ENCODE results near the gene SLC39A11.

The SLC39A11 gene

DNA sequence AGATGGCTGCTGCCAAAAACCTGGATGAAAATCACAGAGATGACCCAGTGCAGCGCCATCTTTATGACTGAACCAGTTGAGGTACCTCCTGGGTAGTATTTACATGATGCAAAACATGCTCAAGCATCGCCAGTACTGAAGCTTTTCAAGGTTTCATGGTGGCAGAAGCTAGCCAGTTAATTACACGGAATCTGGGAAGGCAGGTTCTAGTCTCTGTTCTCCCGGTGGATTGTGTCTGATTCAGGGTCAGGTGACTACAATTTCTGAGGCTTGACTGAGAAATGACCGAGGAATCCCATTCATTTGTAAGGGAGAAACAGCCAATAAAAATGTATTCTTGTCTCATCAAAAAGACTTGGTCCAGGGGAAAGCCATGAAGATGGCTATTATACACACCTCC, 209.1 kb downstream of the SLC39A11 start:
- DNase-seq (ENCODE audit: low read depth in 2 of 2, low spot score in 1 of 2) = no peak

DNA sequence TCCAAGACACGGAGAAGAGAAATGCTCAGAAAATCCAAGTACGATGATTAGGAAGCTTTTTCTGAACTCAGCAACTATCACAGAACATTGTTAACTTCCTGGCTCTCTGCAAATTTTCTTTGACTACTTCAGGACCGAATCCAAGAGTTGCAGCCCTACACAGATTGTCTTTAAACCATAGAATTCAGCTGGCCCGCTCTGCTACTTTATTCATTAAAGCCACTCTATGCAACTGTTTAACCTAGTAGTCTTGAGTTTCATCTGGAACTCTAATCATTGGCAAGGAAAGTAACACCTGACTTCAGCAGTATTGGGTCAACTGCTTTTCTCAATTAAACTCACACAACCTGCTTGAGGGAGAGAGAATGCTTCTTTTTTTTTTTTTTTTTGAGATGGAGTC, 210.1 kb downstream of the SLC39A11 start:
- no peak for DNase-seq (ENCODE audit: low read depth in 2 of 2, low spot score in 1 of 2)

DNA sequence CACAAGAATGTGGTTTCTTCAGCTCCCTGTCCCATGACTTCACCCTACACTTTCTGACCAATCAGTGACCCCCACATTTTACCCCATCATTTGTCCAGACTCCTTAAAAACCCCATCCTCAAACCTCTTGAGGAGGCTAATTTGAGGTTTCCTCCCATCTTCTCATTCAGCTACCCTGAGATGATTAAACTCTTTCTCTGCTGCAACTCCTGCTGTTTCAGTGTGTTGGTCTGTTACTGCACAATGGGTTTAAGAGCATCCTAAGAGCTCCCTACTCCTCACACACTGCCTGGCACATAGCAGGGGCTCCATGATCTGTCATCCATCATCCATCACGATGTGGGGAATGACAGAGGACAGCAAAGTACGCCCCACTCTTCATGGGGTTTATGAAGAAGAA, 212.6 kb downstream of the SLC39A11 start:
- DNase-seq (ENCODE audit: low read depth in 2 of 2, low spot score in 1 of 2) = no peak

DNA sequence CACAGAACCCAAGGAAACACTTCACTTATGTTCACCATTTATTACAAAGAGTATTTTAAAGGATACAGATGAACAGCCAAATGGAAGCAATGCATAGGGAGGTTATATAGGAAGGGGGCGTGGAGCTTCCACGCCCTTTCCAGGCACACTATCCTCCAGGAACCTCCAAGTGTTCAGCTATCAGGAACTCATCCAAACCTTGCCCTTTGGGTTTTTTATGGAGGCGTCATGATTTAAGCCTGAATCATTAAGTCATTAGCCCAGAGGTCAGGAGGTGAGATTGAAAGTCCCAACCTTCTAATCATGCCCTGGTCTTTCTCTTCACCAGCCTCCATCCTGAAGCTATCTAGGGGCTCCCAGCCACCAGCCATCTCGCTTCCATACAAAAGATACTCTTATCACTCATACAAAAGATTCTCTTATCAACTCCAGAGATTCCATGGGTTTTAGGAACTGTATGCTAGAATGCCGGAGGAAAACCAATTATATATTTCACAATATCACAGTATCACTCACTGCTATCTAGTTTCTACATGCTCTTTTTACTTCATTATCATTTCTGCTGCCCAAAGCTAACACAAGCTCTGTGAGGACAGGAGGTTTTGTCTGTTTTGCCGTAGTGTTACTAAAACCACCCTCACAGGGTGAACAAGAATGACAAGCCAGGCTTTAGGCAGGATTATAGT, 213.4 kb downstream of the SLC39A11 start:
- no peak for DNase-seq (ENCODE audit: low read depth in 2 of 2, low spot score in 1 of 2)

DNA sequence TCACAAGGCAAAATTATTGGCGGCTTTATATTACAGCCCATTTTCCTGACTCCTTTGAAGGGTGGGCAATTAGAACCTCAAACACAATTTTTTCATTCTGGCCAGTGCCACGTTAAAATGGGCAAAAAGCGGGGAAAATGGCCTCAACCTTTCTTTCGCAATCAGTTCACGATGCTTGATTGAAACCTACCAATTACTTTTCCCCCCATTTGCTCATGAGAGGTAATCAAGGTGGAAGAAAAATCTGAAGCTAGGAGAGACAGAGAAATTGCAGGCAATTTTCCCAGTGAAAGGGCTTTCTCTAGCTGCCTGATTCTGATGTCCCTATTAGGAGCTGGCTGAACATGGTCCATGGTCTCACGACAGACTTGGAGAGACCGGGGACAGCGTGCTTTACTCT, 215.1 kb downstream of the SLC39A11 start:
- DNase-seq (ENCODE audit: low read depth in 2 of 2, low spot score in 1 of 2) = no peak

DNA sequence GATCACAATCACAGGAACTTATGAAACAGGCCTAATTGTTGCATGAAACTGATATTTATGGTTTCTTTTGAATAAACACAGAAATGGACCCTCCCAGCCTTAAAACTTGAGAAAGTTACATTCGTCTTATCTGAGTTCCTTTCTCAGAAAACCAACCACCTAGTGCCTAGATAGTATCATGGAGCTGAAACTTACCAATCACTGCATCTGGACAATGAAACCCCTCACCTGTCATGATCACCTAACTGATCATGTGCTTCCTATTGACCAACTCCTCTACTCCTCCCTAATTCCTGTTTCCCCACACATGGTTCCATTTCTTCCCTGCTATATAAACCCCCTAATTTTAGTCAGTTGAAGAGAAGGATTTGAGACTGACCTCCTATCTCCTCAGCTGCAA, 216.1 kb downstream of the SLC39A11 start:
- DNase-seq (ENCODE audit: low read depth in 2 of 2, low spot score in 1 of 2) = no peak

DNA sequence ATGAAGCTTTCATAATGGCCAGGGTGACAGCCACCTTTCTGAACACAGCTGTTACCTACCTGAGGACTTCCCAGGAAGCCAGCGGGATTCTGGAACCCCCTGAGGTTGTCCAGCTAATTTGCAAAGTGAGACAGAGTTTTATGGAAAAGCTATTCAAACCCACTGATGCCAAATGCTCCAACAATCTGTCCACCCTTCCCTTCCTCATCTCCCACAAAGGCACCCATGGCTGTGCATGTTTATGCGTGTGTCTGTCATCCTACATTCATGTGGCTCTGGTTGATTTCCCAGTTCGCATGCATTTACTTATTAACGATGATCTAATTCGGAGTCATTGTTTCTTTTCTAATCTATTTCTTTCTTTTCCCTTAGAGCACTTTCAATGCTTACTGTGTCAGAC, 217.1 kb downstream of the SLC39A11 start:
- DNase-seq (ENCODE audit: low read depth in 2 of 2, low spot score in 1 of 2) = no peak

DNA sequence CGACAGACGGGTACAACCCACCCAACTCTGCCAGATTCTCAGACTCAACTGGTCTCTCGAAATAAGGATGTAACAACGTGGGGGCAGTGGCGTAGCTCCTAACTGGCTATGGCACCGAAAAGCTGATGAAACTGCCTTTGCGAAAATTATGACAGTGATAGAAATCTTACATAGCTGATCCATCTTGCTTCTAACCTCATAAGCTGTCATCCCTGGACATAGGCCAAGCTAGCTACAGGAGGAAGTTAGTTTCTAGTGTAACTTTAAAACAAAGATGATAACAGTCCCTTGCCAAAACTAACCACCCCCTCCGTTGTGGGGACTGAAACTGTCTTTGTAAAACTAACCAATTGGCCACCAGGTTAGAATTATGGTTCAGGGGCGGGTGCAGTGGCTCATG, 220.1 kb downstream of the SLC39A11 start:
- no peak for DNase-seq (ENCODE audit: low read depth in 2 of 2, low spot score in 1 of 2)

DNA sequence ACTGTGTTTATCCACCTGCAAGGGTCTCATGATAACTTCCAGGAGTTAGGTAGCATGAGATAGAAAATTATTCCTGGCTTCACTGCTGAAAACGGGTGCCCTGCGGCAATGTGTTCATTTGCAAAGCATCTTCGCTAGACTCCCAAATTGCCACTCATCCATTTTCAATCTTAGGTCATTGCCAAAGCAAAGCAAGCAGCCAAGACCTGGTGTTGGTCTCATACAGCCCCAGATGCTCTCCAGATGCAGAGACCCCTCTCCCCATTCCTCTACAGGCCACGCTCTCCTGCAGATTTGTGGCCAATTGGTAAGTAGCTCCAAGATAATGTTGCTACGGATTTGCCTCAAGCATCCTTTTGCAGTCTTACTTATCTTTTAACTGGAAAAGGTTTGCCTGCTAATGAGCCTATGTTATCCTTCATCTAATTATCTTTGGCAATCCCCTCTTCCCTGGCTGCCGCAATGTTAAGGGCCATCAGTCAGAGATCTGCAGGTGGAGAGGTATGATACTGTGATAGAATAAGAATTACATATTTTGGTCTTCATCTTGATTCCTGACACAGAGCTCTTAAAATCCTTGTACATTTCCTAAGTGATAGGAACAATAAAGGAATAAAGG, 222.0 kb downstream of the SLC39A11 start:
- no peak for DNase-seq (ENCODE audit: low read depth in 2 of 2, low spot score in 1 of 2)

DNA sequence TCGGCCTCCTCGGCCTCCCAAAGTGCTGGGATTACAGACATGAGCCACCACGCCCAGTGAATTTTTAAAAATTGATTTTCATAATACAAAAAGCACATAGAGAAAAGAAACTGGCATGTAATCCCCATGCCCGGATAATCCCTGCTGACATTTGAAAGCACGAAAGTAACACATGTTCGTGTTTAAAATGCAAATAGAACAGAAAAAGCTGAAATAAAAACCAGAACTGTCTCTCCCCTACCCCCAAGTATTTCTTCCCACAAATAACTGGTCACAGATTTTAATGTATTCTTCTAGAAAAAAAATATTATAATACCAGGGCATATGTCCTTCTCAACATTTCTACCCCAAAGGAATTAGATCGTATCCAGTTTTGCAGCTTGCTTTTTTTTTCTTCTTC, 222.9 kb downstream of the SLC39A11 start:
- no peak for DNase-seq (ENCODE audit: low read depth in 2 of 2, low spot score in 1 of 2)

DNA sequence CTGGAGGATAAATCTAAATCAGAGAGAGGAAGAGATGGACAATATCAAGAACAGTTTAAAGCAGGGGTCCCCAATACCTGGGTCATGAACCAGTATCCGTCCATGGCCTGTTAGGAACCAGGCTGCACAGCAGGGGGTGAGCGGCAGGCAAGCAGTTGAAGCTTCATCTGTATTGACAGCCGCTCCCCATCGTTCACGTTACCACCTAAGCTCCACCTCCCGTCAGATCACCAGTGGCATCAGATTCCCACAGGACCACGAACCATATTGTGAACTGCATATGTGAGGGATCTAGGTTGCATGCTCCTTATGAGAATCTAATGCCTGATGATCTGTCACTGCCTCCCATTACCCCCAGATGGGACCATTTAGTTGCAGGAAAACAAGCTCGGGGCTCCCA, 226.5 kb downstream of the SLC39A11 start:
- no peak for DNase-seq (ENCODE audit: low read depth in 2 of 2, low spot score in 1 of 2)

DNA sequence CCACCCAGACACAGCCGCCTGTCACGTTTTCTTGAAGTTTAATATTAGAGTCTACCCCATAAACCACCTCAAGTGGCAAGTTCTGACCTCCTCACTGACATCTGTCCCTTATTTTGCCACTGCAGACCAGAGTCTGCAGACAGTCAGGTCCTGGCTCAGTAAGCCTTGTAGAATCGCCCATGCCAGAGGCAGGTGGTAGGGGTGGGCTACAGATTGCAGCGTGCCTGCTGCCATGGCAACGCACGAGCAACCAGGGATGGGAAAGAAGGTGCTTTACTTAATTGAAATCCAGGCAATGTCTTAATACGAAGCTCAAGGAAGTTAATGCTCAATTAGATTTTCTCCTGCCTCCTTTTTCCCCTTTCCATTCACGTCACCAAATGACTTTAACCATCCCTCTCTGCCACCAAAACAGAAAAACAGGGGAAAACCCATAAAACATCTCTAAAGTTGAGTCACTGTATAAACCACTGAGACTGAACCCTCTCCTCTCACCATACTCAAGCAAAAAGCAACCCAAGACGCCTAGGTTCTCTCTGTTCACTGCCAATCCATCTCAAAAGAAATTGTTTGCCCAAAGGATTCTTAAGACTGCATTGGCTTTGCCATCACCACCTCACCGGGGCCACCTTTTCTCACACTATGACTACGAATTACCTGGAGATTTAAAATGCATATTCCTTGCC, 228.8 kb downstream of the SLC39A11 start:
- DNase-seq (ENCODE audit: low read depth in 2 of 2, low spot score in 1 of 2) = no peak

DNA sequence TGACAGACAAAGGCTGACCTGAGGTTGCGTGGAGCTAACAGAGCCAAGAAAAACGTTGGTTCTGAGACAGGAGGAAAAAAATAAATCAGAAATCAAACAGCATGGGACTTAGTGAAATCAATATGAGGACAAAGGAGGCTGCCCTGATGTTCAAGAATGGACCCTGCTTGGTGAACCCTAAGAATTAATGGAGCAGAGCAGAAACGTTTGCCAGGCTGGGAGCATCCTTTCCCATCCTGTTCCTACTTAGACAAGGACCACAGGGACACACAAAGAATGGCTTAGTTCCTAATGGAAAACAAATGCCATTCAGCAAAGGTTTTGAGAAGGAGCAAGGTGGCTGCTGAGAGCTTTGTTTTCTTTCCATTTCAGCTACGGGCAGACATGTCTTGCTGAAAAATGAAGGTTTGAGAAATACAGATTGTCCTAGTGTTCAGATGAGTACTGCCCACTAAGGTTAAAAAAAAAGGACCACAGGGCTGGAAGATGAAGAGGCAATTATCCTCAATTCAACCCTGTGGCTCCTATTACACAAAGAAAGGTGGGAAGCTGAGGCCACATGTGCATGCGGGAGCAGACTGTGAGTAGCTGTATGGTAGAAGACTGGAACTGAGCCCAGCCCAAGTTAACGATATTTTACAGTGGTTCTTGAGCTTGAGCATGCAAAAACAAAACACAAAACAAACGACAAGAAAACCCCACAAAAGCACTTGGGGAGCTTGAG, 230.1 kb downstream of the SLC39A11 start:
- no peak for DNase-seq (ENCODE audit: low read depth in 2 of 2, low spot score in 1 of 2)

DNA sequence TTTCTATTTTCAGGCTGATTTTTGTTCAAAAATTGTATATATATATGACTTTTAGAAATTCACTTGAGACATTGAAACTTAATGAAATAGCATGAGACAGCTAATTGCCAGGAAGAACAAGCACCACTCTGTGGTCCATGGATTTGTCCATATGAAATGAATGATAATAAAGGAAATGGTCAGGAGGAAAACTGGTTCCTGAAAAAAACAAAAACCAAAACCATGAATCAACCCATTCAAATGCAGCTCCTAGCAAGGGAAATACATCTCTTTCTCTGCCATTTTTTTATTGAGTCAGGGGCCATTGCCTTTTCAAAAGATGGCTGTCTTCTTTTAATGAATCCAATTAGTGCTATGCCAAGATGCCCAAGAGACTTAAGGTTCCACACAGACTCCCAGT, 230.7 kb downstream of the SLC39A11 start:
- DNase-seq (ENCODE audit: low read depth in 2 of 2, low spot score in 1 of 2) = no peak

DNA sequence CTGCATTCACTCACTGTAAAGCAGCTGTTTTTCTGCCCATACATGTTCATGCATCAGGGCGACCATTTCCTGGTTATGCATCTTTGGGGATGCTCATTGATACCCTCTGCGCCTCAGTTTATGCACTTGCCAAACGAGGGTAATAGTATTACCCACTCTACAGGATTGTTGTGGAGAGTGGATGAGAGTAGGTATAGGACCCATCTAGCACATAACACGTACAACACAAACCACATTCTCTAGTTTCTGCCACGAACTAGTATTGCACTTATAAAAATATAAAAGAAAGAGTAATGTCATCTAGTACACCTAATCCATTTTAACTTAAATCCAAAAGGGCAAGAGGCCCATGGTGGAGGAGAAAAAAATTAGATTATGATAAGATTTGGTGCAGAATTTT, 231.7 kb downstream of the SLC39A11 start:
- no peak for DNase-seq (ENCODE audit: low read depth in 2 of 2, low spot score in 1 of 2)

DNA sequence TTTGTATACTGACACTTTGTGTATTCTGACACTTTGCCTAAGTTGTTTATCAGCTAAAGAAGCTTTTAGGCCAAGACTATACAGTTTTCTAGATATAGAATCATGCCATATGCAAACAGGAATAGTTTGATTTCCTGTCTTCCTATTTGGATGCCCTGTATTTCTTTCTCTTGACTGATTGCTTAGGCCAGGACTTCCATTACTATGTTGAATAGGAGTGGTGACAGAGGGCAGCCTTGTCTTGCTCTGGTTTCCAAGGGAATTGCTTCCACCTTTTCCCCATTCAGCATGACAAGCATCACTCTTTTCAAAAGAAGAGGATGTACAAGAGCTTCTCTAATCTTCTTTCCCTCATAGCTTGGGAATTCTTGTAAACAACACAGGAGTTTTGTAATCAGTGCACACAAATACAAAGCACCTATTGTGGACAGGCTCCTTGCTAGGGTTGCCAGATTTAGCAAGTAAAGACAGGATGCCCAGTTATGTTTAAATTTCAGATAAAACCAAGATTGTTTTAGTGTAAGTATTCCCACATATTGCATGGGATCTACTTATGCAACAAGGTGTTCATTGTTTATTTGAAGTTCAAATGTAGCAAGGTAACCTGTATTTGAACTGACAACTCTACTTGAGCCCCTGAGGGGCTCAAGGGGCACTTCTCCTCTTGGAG, 233.5 kb downstream of the SLC39A11 start:
- no peak for DNase-seq (ENCODE audit: low read depth in 2 of 2, low spot score in 1 of 2)

DNA sequence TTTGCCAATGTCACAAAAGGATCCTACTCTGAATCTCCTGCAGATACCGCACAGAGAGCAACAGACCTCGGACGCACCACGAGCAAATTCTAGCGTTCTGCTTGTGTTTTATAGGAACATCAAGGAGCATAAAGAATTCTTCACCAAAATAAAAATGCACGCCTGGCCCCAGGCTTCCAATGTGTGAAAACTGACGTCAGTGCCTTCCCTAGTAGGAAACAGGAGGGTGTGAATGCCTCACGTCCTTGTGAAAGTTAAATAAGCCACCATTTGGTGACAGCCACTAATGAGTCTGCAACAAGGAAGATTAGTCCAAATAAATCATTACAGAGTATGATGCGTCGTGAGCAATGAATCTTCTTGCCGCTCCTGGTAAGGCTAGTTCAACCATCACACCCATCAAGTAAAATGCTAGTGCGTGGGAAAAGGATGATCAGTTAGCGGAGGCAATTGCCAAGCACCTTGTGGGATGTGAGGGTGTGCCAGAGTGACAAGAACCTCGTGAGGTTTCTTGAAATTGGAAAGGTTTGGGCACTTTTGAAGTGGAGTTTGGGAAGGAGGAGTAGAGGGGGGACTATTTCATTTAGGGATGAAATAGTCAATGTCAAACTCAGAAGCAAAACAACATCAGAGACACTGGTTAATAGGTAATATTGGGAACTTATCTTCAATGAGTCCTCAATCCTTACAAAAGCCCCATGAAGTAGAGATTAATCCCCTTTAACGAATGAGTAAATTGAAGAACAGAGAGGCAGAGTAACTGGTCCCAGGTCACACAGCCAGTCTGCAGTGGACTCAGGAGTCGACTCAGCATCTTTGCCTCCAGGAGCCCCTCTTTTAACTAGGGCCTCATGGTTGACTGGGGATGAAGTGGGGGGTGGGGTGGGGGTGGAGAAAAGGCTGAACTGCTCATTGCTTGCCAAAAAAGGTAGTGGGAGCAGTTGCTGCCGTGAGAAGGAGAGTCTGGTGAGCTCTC, 238.8 kb downstream of the SLC39A11 start:
- no peak for DNase-seq (ENCODE audit: low read depth in 2 of 2, low spot score in 1 of 2)

DNA sequence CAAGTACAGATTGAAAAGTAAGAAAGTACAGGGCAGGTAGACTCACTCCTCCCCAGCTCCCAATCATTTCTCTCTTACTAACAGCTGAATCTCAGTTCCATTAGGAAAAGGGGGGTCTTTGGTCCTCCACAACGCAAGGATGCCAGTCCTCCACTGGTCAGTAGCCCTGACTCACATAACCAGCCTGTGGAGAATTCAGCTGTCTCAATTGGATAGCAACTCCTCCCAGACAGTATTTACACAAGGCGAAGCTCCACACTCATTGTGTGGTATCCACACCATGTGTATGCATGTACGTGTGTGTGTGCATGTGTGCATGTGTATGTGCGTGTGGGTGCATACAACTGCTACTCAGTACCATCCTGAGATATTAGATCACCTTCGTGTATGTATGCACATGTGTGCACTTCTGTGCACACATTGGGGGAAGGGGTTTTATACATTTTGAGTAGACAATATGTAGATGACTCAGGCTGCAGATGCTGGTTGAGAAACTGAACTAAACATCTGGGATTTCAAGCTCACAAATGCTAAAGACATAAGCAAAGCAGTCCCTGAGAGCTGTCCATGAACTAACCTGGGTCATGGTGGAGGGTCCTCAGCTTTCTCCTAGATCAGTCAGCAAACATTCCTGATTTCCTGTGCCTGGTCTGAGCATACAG, 240.1 kb downstream of the SLC39A11 start:
- DNase-seq (ENCODE audit: low read depth in 2 of 2, low spot score in 1 of 2) = no peak

DNA sequence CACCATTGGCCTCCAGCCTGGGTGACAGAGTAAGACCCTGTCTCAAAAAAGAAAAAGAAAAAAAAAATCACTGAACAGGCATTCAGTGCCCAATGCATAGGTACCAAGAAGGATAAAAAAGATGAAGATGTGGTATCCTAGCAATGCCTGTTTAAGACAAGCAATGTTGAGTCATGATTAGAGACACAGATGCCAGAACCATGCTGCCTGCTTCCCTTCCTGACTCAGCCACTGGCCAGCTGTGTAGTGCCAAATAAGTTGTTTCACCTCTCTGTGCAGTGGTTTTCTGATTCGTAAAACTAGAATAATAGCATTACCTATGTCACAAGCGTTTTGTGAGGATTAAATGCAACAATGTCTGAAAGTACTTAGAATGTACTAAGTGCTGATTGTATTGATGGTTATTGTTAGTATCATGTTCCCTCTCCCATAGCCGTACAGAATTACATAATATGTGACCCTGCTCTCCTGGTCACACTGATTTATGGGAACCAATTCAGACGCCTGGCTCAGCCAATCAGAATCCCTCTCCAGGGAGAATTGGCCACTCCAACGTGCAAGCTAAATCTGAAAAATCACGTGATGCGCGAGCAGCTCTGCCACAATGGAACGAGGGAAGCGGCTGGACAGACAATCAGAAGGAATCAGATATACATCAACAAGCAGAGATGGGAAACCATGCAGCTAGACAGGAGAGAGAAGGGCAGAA, 241.9 kb downstream of the SLC39A11 start:
- DNase-seq (ENCODE audit: low read depth in 2 of 2, low spot score in 1 of 2) = no peak
